ENCODE results near the gene PTPN6. TPM values are rescaled to one million over a fixed set of nuclear protein-coding genes. Genes with fewer than 3 reads are reported as not detected.

Gene PTPN6
- total RNA-seq, 2 donors from 2014 or later, result 71.6 to 131 TPM

- H3K4me1 Mint-ChIP-seq (ENCODE audit: low read depth in 2 of 2), result peaks cover 26 to 29% of the 10 kb centered on the region in 2 donors
- H3K27me3 Mint-ChIP-seq, result peaks cover 0 to 7% of the 10 kb centered on the region in 2 donors
- ATAC-seq, result no peak
- H3K9me3 Mint-ChIP-seq, result no peaks in the 10 kb centered on the region
- DNase-seq (ENCODE audit: low spot score), result no peak
- no peaks in the 10 kb centered on the region for H3K36me3 Mint-ChIP-seq
- H3K27ac Mint-ChIP-seq, result no peak overlapping the region
- peak overlapping the region; percentile 95 for H3K4me3 Mint-ChIP-seq
Observed at GRCh38 chr12:6916426-6917200, 34.5 kb upstream of the PTPN6 start.

- H3K27me3 Mint-ChIP-seq, result peaks cover 0 to 6% of the 10 kb centered on the region in 2 donors
- H3K4me3 Mint-ChIP-seq, result no peak overlapping the region
- H3K4me1 Mint-ChIP-seq (ENCODE audit: low read depth in 2 of 2), result peaks cover 23 to 28% of the 10 kb centered on the region in 2 donors
- no peak for DNase-seq (ENCODE audit: low spot score)
- ATAC-seq, result no peak
- H3K36me3 Mint-ChIP-seq, result no peaks in the 10 kb centered on the region
- no peak overlapping the region for H3K27ac Mint-ChIP-seq
- no peaks in the 10 kb centered on the region for H3K9me3 Mint-ChIP-seq
Observed at GRCh38 chr12:6917491-6918231, 33.5 kb upstream of the PTPN6 start.

GRCh38 chr12:6919588-6919987, 31.6 kb upstream of the PTPN6 start:
- Mint-ChIP-seq H3K36me3 (no peaks in the 10 kb centered on the region), H3K9me3 (no peaks in the 10 kb centered on the region), H3K27me3 (no peaks in the 10 kb centered on the region), H3K27ac (peak overlapping the region; percentile 3 to 11), H3K4me3 (no peak overlapping the region), H3K4me1 (ENCODE audit: low read depth in 2 of 2) (peaks cover 20 to 24% of the 10 kb centered on the region in 2 donors)
- no peak for DNase-seq (ENCODE audit: low spot score)
- no peak for ATAC-seq

GRCh38 chr12:6921539-6921938, 29.6 kb upstream of the PTPN6 start:
- Mint-ChIP-seq H3K4me1 (ENCODE audit: low read depth in 2 of 2) (peaks cover 16 to 21% of the 10 kb centered on the region in 2 donors), H3K36me3 (no peaks in the 10 kb centered on the region), H3K27ac (no peak overlapping the region), H3K27me3 (no peaks in the 10 kb centered on the region), H3K9me3 (no peaks in the 10 kb centered on the region), H3K4me3 (no peak overlapping the region)
- DNase-seq (ENCODE audit: low spot score) (no peak), ATAC-seq (no peak)

GRCh38 chr12:6921996-6922946, 28.9 kb upstream of the PTPN6 start:
- no peaks in the 10 kb centered on the region for H3K36me3 Mint-ChIP-seq
- H3K4me3 Mint-ChIP-seq, result no peak overlapping the region
- no peak overlapping the region for H3K27ac Mint-ChIP-seq
- DNase-seq (ENCODE audit: low spot score), result no peak
- H3K27me3 Mint-ChIP-seq, result no peaks in the 10 kb centered on the region
- H3K9me3 Mint-ChIP-seq, result no peaks in the 10 kb centered on the region
- no peak for ATAC-seq
- H3K4me1 Mint-ChIP-seq (ENCODE audit: low read depth in 2 of 2), result peaks cover 23 to 29% of the 10 kb centered on the region in 2 donors

GRCh38 chr12:6923003-6923732, 28.0 kb upstream of the PTPN6 start:
- DNase-seq (ENCODE audit: low spot score), result no peak
- Mint-ChIP-seq H3K4me1 (ENCODE audit: low read depth in 2 of 2) (peaks cover 25 to 30% of the 10 kb centered on the region in 2 donors), H3K36me3 (no peaks in the 10 kb centered on the region), H3K9me3 (no peaks in the 10 kb centered on the region), H3K27me3 (no peaks in the 10 kb centered on the region), H3K4me3 (no peak overlapping the region), H3K27ac (no peak overlapping the region)
- no peak for ATAC-seq

- Mint-ChIP-seq H3K4me1 (ENCODE audit: low read depth in 2 of 2) (peaks cover 29 to 34% of the 10 kb centered on the region in 2 donors), H3K27me3 (no peaks in the 10 kb centered on the region), H3K4me3 (no peak overlapping the region), H3K9me3 (no peaks in the 10 kb centered on the region), H3K36me3 (no peaks in the 10 kb centered on the region), H3K27ac (peak overlapping the region in 1 of 2 donors; percentile 53)
- ATAC-seq (no peak), DNase-seq (ENCODE audit: low spot score) (no peak)
Observed at GRCh38 chr12:6923851-6924250, 27.3 kb upstream of the PTPN6 start.

GRCh38 chr12:6925239-6925539, 26.0 kb upstream of the PTPN6 start:
- H3K9me3 Mint-ChIP-seq, result no peaks in the 10 kb centered on the region
- H3K4me1 Mint-ChIP-seq (ENCODE audit: low read depth in 2 of 2), result peaks cover 41 to 42% of the 10 kb centered on the region in 2 donors
- peak overlapping the region; percentile 65 for H3K4me3 Mint-ChIP-seq

GRCh38 chr12:6925540-6926279, 25.4 kb upstream of the PTPN6 start:
- H3K9me3 Mint-ChIP-seq, result no peaks in the 10 kb centered on the region
- H3K36me3 Mint-ChIP-seq, result no peaks in the 10 kb centered on the region
- H3K27me3 Mint-ChIP-seq, result no peaks in the 10 kb centered on the region
- DNase-seq (ENCODE audit: low spot score) (no peak), ATAC-seq (no peak)
- peak overlapping the region; percentile 54 to 93 for H3K27ac Mint-ChIP-seq
- peak overlapping the region; percentile 95 for H3K4me3 Mint-ChIP-seq
- H3K4me1 Mint-ChIP-seq (ENCODE audit: low read depth in 2 of 2), result peaks cover 41 to 42% of the 10 kb centered on the region in 2 donors

More at GRCh38 chr12:6925239-6925539, 26.0 kb upstream of the PTPN6 start:
- H3K36me3 Mint-ChIP-seq, result no peaks in the 10 kb centered on the region
- ATAC-seq (no peak), DNase-seq (ENCODE audit: low spot score) (no peak)
- H3K27me3 Mint-ChIP-seq, result no peaks in the 10 kb centered on the region
- H3K27ac Mint-ChIP-seq, result peak overlapping the region; percentile 53 to 54

GRCh38 chr12:6927379-6928021, 23.7 kb upstream of the PTPN6 start, which contains the start of gene ATN1:
ATN1 (plus strand) TSS chr12:6927959; CDS start chr12:6934002, 6,043 bp downstream.
- ATAC-seq (peak; percentile 62 to 67), DNase-seq (ENCODE audit: low spot score) (no peak)
- H3K4me3 Mint-ChIP-seq, result peak within 1 kb of the TSS; percentile 95
- H3K36me3 Mint-ChIP-seq, result no peaks in the 10 kb centered on the region
- H3K27ac Mint-ChIP-seq, result peak within 1 kb of the TSS; percentile 93 to 99
- H3K27me3 Mint-ChIP-seq, result no peaks in the 10 kb centered on the region
- peaks cover 41 to 42% of the 10 kb centered on the region in 2 donors for H3K4me1 Mint-ChIP-seq (ENCODE audit: low read depth in 2 of 2)
- no peaks in the 10 kb centered on the region for H3K9me3 Mint-ChIP-seq

GRCh38 chr12:6928022-6928702, 23.0 kb upstream of the PTPN6 start:
- Mint-ChIP-seq H3K36me3 (no peaks in the 10 kb centered on the region), H3K27ac (peak overlapping the region; percentile 64 to 96), H3K9me3 (no peaks in the 10 kb centered on the region), H3K27me3 (no peaks in the 10 kb centered on the region), H3K4me3 (peak overlapping the region; percentile 80), H3K4me1 (ENCODE audit: low read depth in 2 of 2) (peaks cover 42 to 45% of the 10 kb centered on the region in 2 donors)
- DNase-seq (ENCODE audit: low spot score), result no peak
- ATAC-seq, result peak; percentile 56 to 69
